Stimulated activated CD8-positive, alpha-beta memory T cell treated with anti-CD3 and anti-CD28 coated beads, Interleukin-4, amount 100 ng/mL, for 48 hours (primary cell): ENCODE measurements around the gene PYURF.

ENCODE experiments used
- DNase-seq: peaks from one replicate; pipeline ENCODE4 v3.0.0-alpha.2; 2020

PYURF gene

DNA sequence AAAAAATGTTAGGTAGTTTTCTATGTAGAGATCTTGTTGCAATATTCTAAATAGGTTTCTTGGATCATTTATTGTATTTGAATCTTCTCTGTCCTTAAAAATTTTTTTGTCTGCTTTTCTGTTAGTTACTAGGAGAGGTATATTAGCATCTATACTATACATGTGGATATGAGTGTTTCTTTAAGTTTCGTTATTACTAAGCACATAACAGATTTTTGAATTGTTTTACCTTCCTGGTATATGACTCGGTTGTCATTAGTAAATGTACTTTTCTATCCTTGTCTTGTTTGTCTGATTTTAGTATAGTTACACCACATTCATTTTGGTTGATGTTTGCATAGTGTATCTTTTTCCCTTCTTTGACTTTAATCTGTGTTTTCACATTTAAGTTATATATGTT is 20.2 kb downstream of the PYURF start:
- no peak for DNase-seq

DNA sequence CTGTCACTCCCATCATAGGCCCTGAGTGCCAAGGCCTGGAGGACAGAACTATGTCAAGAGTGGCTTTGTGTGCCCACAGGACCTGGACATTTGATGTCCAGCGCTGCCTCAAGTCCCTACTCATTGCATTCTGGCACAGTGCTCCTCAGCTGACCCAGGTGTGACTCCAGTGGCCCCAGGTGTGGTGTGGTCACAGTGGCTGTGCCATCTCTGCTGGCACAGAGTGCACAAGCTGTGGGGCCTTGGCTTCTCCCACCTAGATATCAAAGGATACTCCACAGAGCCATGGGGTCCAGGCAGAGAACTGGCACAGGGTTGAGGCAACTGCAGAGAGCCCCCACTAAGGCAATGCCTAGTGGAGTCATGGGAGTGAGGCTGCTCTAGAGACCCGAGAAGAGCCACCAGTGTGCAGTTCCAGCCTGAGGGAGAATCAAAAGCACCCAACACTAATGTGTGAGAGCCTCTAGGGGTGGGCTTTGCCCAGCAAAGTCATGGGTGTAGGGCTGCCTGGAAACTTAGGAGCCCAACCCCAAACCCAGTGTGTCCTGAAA is 25.6 kb downstream of the PYURF start:
- DNase-seq = no peak

DNA sequence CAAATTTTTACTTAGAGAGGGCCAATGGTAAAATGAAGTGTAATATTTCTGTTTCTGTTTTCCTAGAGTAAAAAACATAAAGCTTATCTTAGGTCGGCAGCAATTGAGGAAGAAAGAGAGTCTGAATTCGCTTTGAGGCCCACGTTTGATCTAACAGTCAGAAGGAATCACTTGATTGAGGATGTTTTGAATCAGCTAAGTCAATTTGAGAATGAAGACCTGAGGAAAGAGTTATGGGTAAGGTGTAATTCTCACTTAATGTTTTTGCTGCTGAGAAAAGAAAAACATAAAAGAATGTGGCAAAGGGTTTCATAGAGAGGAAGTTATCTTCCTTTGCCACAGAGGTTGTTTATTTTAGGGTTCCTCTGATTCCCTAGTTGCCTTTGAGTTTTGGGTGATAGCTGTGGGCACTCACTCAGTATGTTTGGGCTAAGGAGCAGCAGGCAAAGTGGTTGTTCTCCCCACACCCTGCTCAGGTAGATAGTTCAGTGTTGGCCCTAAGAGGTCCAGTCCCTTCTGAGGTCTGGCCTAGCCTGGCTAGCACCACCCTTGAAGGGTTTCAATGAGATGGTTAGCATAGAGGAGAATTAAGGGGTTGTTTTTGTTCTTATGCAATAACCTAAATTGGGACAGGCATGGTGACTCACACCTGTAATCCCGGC is 34.3 kb downstream of the PYURF start:
- no peak for DNase-seq

DNA sequence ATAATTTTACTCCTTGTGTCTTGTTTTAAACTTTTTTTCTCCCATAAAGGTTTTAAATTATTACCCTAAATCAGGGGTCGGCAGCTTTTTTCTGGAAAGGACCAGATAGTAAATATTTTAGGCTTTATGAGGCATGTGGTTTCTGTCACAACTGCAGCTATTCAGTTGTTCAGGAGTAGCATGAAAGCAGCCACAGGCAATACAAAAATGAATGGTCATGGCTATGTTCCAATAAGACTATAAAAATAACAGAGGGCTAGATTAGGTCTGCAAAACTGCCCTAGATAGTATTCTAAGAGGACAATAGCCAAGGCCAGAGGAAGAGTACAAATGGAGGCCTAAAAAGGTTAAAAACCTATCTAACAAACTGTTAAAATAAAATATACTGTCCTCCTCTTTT is 42.0 kb downstream of the PYURF start:
- no peak for DNase-seq

DNA sequence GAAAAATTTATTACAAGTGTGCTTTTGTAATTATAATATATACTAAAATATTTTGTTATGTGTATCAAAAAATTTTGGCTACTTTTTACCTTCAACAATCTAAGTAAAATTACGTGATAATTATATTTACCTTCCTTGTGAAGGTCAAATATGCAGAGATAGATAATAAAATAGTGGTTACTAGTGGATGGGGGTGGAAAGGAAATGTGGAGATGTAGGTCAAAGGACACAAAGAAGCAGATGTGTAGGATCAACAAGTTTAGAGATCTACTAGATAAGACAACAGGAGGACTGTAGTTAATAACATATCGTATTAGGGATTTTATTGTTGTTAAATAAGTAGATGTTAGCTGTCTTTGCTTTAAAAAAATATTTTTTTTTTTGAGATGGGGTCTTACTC is 45.3 kb downstream of the PYURF start:
- no peak for DNase-seq

DNA sequence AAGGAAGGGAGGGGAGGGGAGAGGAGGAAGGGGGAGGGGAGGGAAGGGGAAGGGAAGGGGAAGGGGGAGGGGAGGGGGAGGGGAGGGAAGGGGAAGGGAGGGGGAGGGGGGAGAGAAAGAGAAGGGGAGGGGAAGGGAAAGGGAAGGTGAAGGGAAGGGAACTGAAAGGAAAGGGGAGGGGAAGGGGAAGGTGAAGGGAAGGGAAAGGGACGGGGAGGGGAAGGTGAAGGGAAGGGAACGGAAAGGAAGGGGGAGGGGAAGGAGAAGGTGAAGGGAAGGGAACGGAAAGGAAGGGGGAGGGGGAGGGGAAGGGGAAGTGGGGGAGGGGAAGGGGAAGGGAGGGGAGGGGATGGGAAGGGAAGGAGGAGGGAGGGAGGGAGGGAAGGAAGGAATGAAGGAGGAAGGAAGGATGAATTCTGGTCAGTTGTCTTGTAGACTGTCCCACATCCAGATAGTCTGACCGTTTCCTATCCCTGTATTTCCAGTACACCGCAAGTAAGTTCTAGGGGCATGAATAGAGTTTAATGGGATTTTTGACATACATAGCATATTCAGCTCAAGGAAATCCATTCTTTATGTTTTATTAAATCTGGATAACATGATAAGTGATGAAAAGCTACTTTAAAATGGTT is 46.2 kb downstream of the PYURF start:
- DNase-seq = no peak
